ENCODE data around the gene MOB2. TPM values are rescaled to one million over a fixed set of nuclear protein-coding genes. Genes with fewer than 3 reads are reported as not detected.

The MOB2 gene
- total and polyA plus RNA-seq, 4 donors = 31.6 to 45.2 (median 36.4) TPM

DNA sequence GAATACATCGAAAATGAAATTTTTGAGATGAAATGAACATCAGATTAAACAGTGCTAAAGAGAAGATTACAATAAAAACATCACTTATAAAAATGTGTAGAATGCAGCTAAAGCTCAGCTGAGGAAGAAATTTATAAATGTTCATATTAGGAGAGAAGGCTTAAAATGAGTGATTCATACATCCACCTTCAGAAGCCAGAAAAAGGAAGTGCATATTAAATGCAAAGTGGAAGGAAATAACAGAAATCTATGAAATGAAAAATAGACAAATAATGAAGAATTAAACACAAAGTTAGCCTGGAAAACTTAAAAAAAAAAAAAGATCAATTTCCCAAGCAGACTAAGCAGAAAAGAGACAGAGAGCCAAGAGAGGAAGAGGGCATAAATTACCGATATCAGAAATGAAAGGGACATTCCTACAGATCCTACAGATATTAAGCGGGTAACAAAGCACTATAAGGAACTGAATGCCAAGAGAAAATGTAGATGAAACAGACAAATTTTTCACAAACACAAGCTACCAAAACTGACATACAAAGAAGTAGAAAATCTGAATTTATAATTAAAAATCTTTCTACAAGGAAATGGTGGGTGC, 7.2 kb upstream of the MOB2 start:
- Histone ChIP-seq H3K4me1 (ENCODE audit: control insufficient read depth in 5 of 5, insufficient read depth in 5 of 5, low read length in 5 of 5) (peaks cover 0 to 23% (median 3%) of the 10 kb centered on the region in 5 donors), H3K27me3 (ENCODE audit: control insufficient read depth in 3 of 3, insufficient read depth in 3 of 3, low read length in 2 of 3) (no peaks in the 10 kb centered on the region), H3K9me3 (ENCODE audit: control insufficient read depth in 4 of 4, insufficient read depth in 3 of 4, low read length in 3 of 4) (no peaks in the 10 kb centered on the region), H3K9ac (ENCODE audit: insufficient read depth in 1 of 2, low read length in 2 of 2) (no peak overlapping the region), H3K36me3 (ENCODE audit: control insufficient read depth in 4 of 4, insufficient read depth in 4 of 4, low read length in 4 of 4) (peaks cover 0 to 4% (median 0%) of the 10 kb centered on the region in 4 donors), H3K4me3 (no peak overlapping the region), H3K27ac (ENCODE audit: low read depth in 1 of 2, low read length in 1 of 2) (no peak overlapping the region)
- 88 to 95% methylated on average over 3 of the region's 3 CpGs for WGBS, 2 donors
- no peak for ATAC-seq (ENCODE audit: insufficient read depth, low FRiP score)
- no peak for DNase-seq
- TF ChIP-seq, protein P1, sequence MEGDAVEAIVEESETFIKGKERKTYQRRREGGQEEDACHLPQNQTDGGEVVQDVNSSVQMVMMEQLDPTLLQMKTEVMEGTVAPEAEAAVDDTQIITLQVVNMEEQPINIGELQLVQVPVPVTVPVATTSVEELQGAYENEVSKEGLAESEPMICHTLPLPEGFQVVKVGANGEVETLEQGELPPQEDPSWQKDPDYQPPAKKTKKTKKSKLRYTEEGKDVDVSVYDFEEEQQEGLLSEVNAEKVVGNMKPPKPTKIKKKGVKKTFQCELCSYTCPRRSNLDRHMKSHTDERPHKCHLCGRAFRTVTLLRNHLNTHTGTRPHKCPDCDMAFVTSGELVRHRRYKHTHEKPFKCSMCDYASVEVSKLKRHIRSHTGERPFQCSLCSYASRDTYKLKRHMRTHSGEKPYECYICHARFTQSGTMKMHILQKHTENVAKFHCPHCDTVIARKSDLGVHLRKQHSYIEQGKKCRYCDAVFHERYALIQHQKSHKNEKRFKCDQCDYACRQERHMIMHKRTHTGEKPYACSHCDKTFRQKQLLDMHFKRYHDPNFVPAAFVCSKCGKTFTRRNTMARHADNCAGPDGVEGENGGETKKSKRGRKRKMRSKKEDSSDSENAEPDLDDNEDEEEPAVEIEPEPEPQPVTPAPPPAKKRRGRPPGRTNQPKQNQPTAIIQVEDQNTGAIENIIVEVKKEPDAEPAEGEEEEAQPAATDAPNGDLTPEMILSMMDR (IDR thresholded peaks at IDR 0.05; ENCODE audit: control extremely low read depth, extremely low read depth) = no peak

DNA sequence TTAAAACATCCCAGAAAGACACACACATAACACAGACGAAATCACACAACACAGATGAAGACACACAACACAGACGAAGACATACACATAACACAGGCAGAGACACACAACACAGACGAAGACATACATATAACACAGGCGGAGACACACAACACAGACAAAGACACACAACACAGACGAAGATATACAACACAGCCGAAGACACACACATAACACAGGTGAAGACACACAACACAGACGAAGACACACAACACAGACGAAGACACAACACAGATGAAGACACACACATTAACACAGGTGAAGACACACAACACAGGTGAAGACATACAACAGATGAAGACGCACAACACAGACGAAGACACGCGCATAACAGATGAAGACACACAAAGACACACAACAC, 4.8 kb upstream of the MOB2 start:
- Histone ChIP-seq H3K27me3 (ENCODE audit: control insufficient read depth in 3 of 3, insufficient read depth in 3 of 3, low read length in 2 of 3) (no peaks in the 10 kb centered on the region), H3K4me1 (ENCODE audit: control insufficient read depth in 5 of 5, insufficient read depth in 5 of 5, low read length in 5 of 5) (peaks cover 2 to 38% (median 9%) of the 10 kb centered on the region in 5 donors), H3K36me3 (ENCODE audit: control insufficient read depth in 4 of 4, insufficient read depth in 4 of 4, low read length in 4 of 4) (peaks cover 0 to 4% (median 0%) of the 10 kb centered on the region in 4 donors), H3K27ac (ENCODE audit: low read depth in 1 of 2, low read length in 1 of 2) (no peak overlapping the region), H3K9ac (ENCODE audit: insufficient read depth in 1 of 2, low read length in 2 of 2) (no peak overlapping the region), H3K4me3 (no peak overlapping the region), H3K9me3 (ENCODE audit: control insufficient read depth in 4 of 4, insufficient read depth in 3 of 4, low read length in 3 of 4) (no peaks in the 10 kb centered on the region)
- ATAC-seq (ENCODE audit: insufficient read depth, low FRiP score) (no peak), DNase-seq (no peak)
- TF ChIP-seq, protein P1 (IDR thresholded peaks at IDR 0.05; ENCODE audit: control extremely low read depth, extremely low read depth) = no peak
- WGBS, 2 donors = 96% methylated on average over 12 of the region's 12 CpGs

DNA sequence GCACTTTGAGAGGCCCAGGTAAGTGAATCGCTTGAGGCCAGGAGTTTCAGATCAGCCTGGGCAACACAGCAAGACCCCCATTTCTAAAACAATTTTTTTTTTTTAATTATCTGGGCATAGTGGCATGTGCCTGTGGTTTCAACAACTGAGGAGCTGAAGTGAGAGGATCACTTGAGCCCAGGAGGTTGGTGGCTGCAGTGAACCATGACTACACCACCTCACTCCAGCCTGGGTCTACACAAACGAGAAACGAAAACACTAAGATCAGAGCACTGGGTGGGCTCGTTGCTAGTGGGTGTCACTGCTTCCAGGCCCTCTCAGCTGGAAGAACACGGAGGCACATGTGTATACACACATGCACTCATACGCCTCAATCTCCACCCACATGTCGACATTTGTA, 4.1 kb upstream of the MOB2 start:
- no peaks in the 10 kb centered on the region for H3K27me3 ChIP-seq (ENCODE audit: control insufficient read depth in 3 of 3, insufficient read depth in 3 of 3, low read length in 2 of 3)
- ATAC-seq (ENCODE audit: insufficient read depth, low FRiP score) (no peak), DNase-seq (no peak)
- H3K4me3 ChIP-seq = no peak overlapping the region
- peaks cover 4 to 44% (median 14%) of the 10 kb centered on the region in 5 donors for H3K4me1 ChIP-seq (ENCODE audit: control insufficient read depth in 5 of 5, insufficient read depth in 5 of 5, low read length in 5 of 5)
- 80 to 84% methylated on average over 7 of the region's 7 CpGs for WGBS, 2 donors
- no peak overlapping the region for H3K27ac ChIP-seq (ENCODE audit: low read depth in 1 of 2, low read length in 1 of 2)
- peaks cover 0 to 4% (median 0%) of the 10 kb centered on the region in 4 donors for H3K36me3 ChIP-seq (ENCODE audit: control insufficient read depth in 4 of 4, insufficient read depth in 4 of 4, low read length in 4 of 4)
- H3K9ac ChIP-seq (ENCODE audit: insufficient read depth in 1 of 2, low read length in 2 of 2) = no peak overlapping the region
- TF ChIP-seq, protein P1 (IDR thresholded peaks at IDR 0.05; ENCODE audit: control extremely low read depth, extremely low read depth) = no peak
- H3K9me3 ChIP-seq (ENCODE audit: control insufficient read depth in 4 of 4, insufficient read depth in 3 of 4, low read length in 3 of 4) = no peaks in the 10 kb centered on the region
